CD4-positive, alpha-beta T cell treated with Interleukin-4 for 1 hour (primary cell): ENCODE results near the gene HLA-DRB5.
"Not testable (repeated sequence)": the region's sequence is repeated elsewhere in the genome, so short reads cannot be mapped to it uniquely, and the experiment has no call there.

Experiments used
- DNase-seq, 2 donors: peaks; one replicate each; pipeline ENCODE4 v3.0.0-alpha.2; 2020 to 2022

The HLA-DRB5 gene

GRCh38 chr6:32529697-32530430 lies at the start of gene HLA-DRB5:
TSS of gene HLA-DRB5 (minus strand) at chr6:32530287. CDS start at chr6:32530224, 63 bp downstream.
- DNase-seq, result peak; percentile 55 to 64

- DNase-seq, result no peak
Observed at GRCh38 chr6:32578962-32579361, 48.9 kb upstream of the HLA-DRB5 start.

GRCh38 chr6:32577493-32577892 lies 47.4 kb upstream of the HLA-DRB5 start:
- DNase-seq, result not testable (repeated sequence)

GRCh38 chr6:32576250-32576649 lies 46.2 kb upstream of the HLA-DRB5 start:
- no peak for DNase-seq

- DNase-seq, result no peak
Observed at GRCh38 chr6:32570363-32570905, 40.3 kb upstream of the HLA-DRB5 start.

- no peak for DNase-seq
Observed at GRCh38 chr6:32568561-32568960, 38.5 kb upstream of the HLA-DRB5 start.

- no peak for DNase-seq
Observed at GRCh38 chr6:32566957-32567356, 36.9 kb upstream of the HLA-DRB5 start.

- DNase-seq, result no peak
Observed at GRCh38 chr6:32565511-32565910, 35.4 kb upstream of the HLA-DRB5 start.

- no peak for DNase-seq
Observed at GRCh38 chr6:32562940-32563339, 32.9 kb upstream of the HLA-DRB5 start.

- no peak for DNase-seq
Observed at GRCh38 chr6:32559747-32560146, 29.7 kb upstream of the HLA-DRB5 start.

GRCh38 chr6:32558426-32559057 lies 28.5 kb upstream of the HLA-DRB5 start:
- DNase-seq, result no peak

GRCh38 chr6:32554116-32554965 lies 24.3 kb upstream of the HLA-DRB5 start:
- DNase-seq, result no peak

GRCh38 chr6:32553037-32553742 lies 23.1 kb upstream of the HLA-DRB5 start:
- no peak for DNase-seq

GRCh38 chr6:32551410-32551809 lies 21.3 kb upstream of the HLA-DRB5 start:
- no peak for DNase-seq

GRCh38 chr6:32539839-32540238 lies 9.8 kb upstream of the HLA-DRB5 start:
- no peak for DNase-seq

- DNase-seq, result not testable (repeated sequence)
Observed at GRCh38 chr6:32530431-32530793, 325 bp upstream of the HLA-DRB5 start.

GRCh38 chr6:32522302-32523047 lies 7.6 kb downstream of the HLA-DRB5 start:
- DNase-seq, result no peak

- DNase-seq, result no peak
Observed at GRCh38 chr6:32519910-32520258, 10.2 kb downstream of the HLA-DRB5 start.

- DNase-seq, result no peak
Observed at GRCh38 chr6:32519118-32519909, 10.8 kb downstream of the HLA-DRB5 start.

GRCh38 chr6:32517654-32518445 lies 12.2 kb downstream of the HLA-DRB5 start:
- DNase-seq, result no peak
